IMR-90 (cell line): ENCODE measurements around the gene FRMD3. TPM values are rescaled to one million over a fixed set of nuclear protein-coding genes. Genes with fewer than 3 reads are reported as not detected.
A peak's percentile ranks its signal among the peaks of the same experiment; 100 is the strongest.

Source experiments
- ATAC-seq: fragments of 200-7000 bp; cut with Tn5 transposase; 2 replicates; pipeline ENCODE4 v1.9.1; 2020; ENCODE audit warnings: low read depth, mild to moderate bottlenecking, moderate library complexity
- BruUV-seq: library from RNA; stranded (reverse); fragments of 400-500 nt; replicated peaks from 2 replicates; lab custom pipeline; 2021; lab: Mats Ljungman, UMichigan
- CTCF ChIA-PET: fragments of 300-600 bp; formaldehyde crosslinking; extraction: SDS; loops from one replicate; lab custom pipeline; 2021; ENCODE audit warnings: antibody characterized with exemption; lab: Yijun Ruan, JAX
- POLR2A ChIA-PET: fragments of 300-600 bp; sonication (Branson Sonifier 250); formaldehyde crosslinking; loops from one replicate; lab custom pipeline; 2022; ENCODE audit warnings: antibody characterized with exemption; ENCODE audit not compliant: unreplicated experiment; lab: Charles Lee
- DNase-seq: peaks from one replicate; pipeline ENCODE4 v3.0.0; 2013
- H2AFZ ChIP-seq: replicated peaks from 2 replicates; pipeline ENCODE3; 2013; ENCODE audit warnings: low read length, mild to moderate bottlenecking; ENCODE audit not compliant: poor library complexity
- H2AK5ac ChIP-seq: 2 replicates; pipeline ENCODE4 v1.6.1; 2013; ENCODE audit warnings: low read depth, low read length, inconsistent platforms
- H2AK9ac ChIP-seq: replicated peaks from 2 replicates; pipeline ENCODE3; 2013; ENCODE audit warnings: mild to moderate bottlenecking, low read depth, low read length, moderate library complexity; ENCODE audit not compliant: poor library complexity
- H2BK120ac ChIP-seq: 2 replicates; pipeline ENCODE4 v1.6.1; 2013; ENCODE audit warnings: low read depth, low read length, inconsistent platforms
- H2BK15ac ChIP-seq: 3 replicates; pipeline ENCODE4 v1.6.1; 2013; ENCODE audit warnings: low read depth, low read length, inconsistent platforms
- H2BK20ac ChIP-seq: 2 replicates; pipeline ENCODE4 v1.6.1; 2013; ENCODE audit warnings: low read depth, mild to moderate bottlenecking, inconsistent platforms, low read length, moderate library complexity
- H2BK5ac ChIP-seq: 2 replicates; pipeline ENCODE4 v1.6.1; 2013; ENCODE audit warnings: mild to moderate bottlenecking, low read depth, low read length, inconsistent platforms; ENCODE audit not compliant: poor library complexity, severe bottlenecking
- H3K14ac ChIP-seq: replicated peaks from 2 replicates; pipeline ENCODE4 v1.6.1; 2013; ENCODE audit warnings: low read depth, low read length, inconsistent platforms
- H3K18ac ChIP-seq: 2 replicates; pipeline ENCODE4 v1.6.1; 2013; ENCODE audit warnings: low read depth, low read length, control low read depth
- H3K23ac ChIP-seq: 2 replicates; pipeline ENCODE4 v1.6.1; 2013; ENCODE audit warnings: low read depth, low read length, inconsistent platforms
- H3K27ac ChIP-seq: 2 replicates; pipeline ENCODE4 v1.5.1; 2013; ENCODE audit warnings: mild to moderate bottlenecking, control low read depth, low read length; ENCODE audit not compliant: insufficient read depth
- H3K27me3 ChIP-seq: 2 replicates; pipeline ENCODE4 v1.6.1; 2013; ENCODE audit warnings: low read length; ENCODE audit not compliant: control insufficient read depth, insufficient read depth
- H3K36me3 ChIP-seq: 2 replicates; pipeline ENCODE4 v1.6.1; 2013; ENCODE audit warnings: low read length, mixed read lengths; ENCODE audit not compliant: control insufficient read depth, insufficient read depth
- H3K4ac ChIP-seq: 2 replicates; pipeline ENCODE4 v1.6.1; 2013; ENCODE audit warnings: low read depth, low read length, inconsistent platforms
- H3K4me1 ChIP-seq: 2 replicates; pipeline ENCODE4 v1.6.1; 2013; ENCODE audit warnings: low read length, mixed read lengths; ENCODE audit not compliant: control insufficient read depth, insufficient read depth
- H3K4me2 ChIP-seq: 2 replicates; pipeline ENCODE4 v1.6.1; 2013; ENCODE audit warnings: low read depth, mild to moderate bottlenecking, control low read depth, low read length, moderate library complexity
- H3K4me3 ChIP-seq: 2 replicates; pipeline ENCODE4 v1.5.1; 2013; ENCODE audit warnings: low read depth, mild to moderate bottlenecking, control low read depth, low read length, moderate library complexity; ENCODE audit not compliant: insufficient read depth
- H3K56ac ChIP-seq: 2 replicates; pipeline ENCODE4 v1.6.1; 2013; ENCODE audit warnings: low read length, inconsistent platforms; ENCODE audit not compliant: insufficient read depth; ENCODE audit errors: extremely low read depth
- H3K79me1 ChIP-seq, 2 experiments: 2 replicates each; pipeline ENCODE4 v1.6.1; 2013; ENCODE audit warnings: low read length in 2 of 2, inconsistent platforms in 1 of 2, low read depth in 1 of 2
- H3K9ac ChIP-seq: 2 replicates; pipeline ENCODE4 v1.6.1; 2013; ENCODE audit warnings: low read depth, low read length, control low read depth
- H3K9me1 ChIP-seq: 2 replicates; pipeline ENCODE4 v1.6.1; 2013; ENCODE audit warnings: low read length, inconsistent platforms; ENCODE audit not compliant: insufficient read depth
- H3K9me3 ChIP-seq: 2 replicates; pipeline ENCODE4 v1.6.1; 2013; ENCODE audit warnings: low read length; ENCODE audit not compliant: control insufficient read depth, insufficient read depth
- H4K20me1 ChIP-seq: 2 replicates; pipeline ENCODE4 v1.6.1; 2013; ENCODE audit warnings: low read length, inconsistent platforms; ENCODE audit not compliant: insufficient read depth
- H4K5ac ChIP-seq: 2 replicates; pipeline ENCODE4 v1.6.1; 2013; ENCODE audit warnings: mild to moderate bottlenecking, low read depth, low read length, control low read depth
- H4K8ac ChIP-seq, 2 experiments: 2 replicates each; pipeline ENCODE4 v1.6.1; 2013; ENCODE audit warnings: low read depth in 2 of 2, low read length in 2 of 2, control low read depth in 1 of 2, inconsistent platforms in 1 of 2
- H4K91ac ChIP-seq: 2 replicates; pipeline ENCODE4 v1.6.1; 2013; ENCODE audit warnings: low read depth, low read length, inconsistent platforms; ENCODE audit not compliant: insufficient read depth
- BHLHE40 ChIP-seq: fragments of 150-350 bp; IDR thresholded peaks from 2 replicates; pipeline ENCODE4 v1.6.1; 2016; ENCODE audit warnings: mild to moderate bottlenecking, low read depth, low read length
- MXI1 ChIP-seq: IDR thresholded peaks from 2 replicates; pipeline ENCODE4 v1.6.1; 2012; ENCODE audit warnings: low read depth, mild to moderate bottlenecking, low read length, moderate library complexity, borderline replicate concordance
- NFE2L2 ChIP-seq: fragments of 150-350 bp; IDR thresholded peaks from 2 replicates; pipeline ENCODE4 v1.6.1; 2016; ENCODE audit warnings: low read depth, mild to moderate bottlenecking, low read length
- RCOR1 ChIP-seq: IDR thresholded peaks from 2 replicates; pipeline ENCODE4 v1.6.1; 2012; ENCODE audit warnings: mild to moderate bottlenecking, low read length, improper control_type of control experiment; ENCODE audit not compliant: insufficient replicate concordance
- RFX5 ChIP-seq: IDR thresholded peaks from 2 replicates; pipeline ENCODE4 v1.8.0; 2012; ENCODE audit warnings: low read depth, mild to moderate bottlenecking, low read length, moderate library complexity
- SMC3 ChIP-seq: fragments of 150-350 bp; IDR thresholded peaks from 2 replicates; pipeline ENCODE4 v1.6.1; 2016; ENCODE audit warnings: low read depth, mild to moderate bottlenecking, antibody characterized with exemption, low read length, moderate library complexity
- WGBS, 2 experiments: methylation state at CpG; one replicate each; pipeline versions ENCODE4 v1.1.5 to v1.1.7; 2013; ENCODE audit warnings: missing lambda C conversion rate in 2 of 2; ENCODE audit not compliant: insufficient read length in 1 of 2; ENCODE audit errors: extremely low coverage in 2 of 2; 5-methylcytosine and 5-hydroxymethylcytosine counted together
- dilution Hi-C: fragments of 300-500 bp; cut with HindIII; formaldehyde crosslinking; loops from one replicate; pipeline ENCODE4 v1.14.3; 2018; ENCODE audit warnings: low sequenced_read_pairs; ENCODE audit not compliant: unreplicated experiment
- in situ Hi-C: fragments of 300-500 bp; cut with MboI; formaldehyde crosslinking; loops from 3 replicates; pipeline ENCODE4 v1.14.3; 2019; ENCODE audit warnings: low sequenced_read_pairs, inconsistent platforms, mixed read lengths
- intact Hi-C: fragments of 100-400 bp; cut with micrococcal nuclease; formaldehyde crosslinking; loops from 2 replicates; pipeline ENCODE4 v1.10.0; 2022
- polyA plus RNA-seq, 3 experiments: library from polyadenylated mRNA; depleted of rRNA; stranded (reverse); fragments of >200 nt; gene quantifications; 2 replicates each; pipeline ENCODE4 v1.2.3, GENCODE V29; 2012; ENCODE audit warnings: low replicate concordance in 1 of 3
- total RNA-seq: library from RNA; depleted of rRNA; stranded (reverse); fragments of >200 nt; gene quantifications from 2 replicates; pipeline ENCODE4 v1.2.3, GENCODE V29; 2012
- TF ChIP-seq, protein P1 (sequence below): conservative IDR thresholded peaks from 2 replicates; pipeline ENCODE4 v1.5.1; 2012; ENCODE audit warnings: mild to moderate bottlenecking, low read depth, low read length, improper control_type of control experiment

FRMD3 gene
- total and polyA plus RNA-seq, 2 of the 4 experiments (the other 2 are of a cell fraction) = 0.02 to 0.18 TPM

DNA sequence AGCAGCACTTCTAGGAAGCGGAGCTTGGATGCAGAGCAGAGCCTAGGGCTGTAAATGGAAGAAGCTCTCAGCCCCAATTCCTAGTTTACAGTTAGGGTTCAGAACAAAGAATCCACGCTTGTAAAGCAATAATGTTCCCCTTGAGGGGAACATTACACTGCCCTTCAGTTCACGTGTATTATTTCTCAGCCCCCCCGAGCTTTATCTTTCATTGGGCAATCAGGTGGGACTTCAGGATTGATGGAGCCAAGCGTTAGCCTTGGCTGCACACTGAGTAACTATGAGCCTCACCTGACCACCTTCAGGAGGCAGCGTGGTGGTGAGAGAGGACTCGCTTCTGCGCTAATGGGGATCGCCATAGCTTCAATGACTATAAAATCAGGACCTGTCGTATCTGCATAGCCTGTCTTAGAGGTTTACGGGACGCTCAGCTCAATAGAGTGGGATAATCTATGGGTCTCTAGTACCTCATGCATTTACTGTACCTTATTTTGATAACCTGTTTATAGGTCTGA is 318.2 kb downstream of the FRMD3 start:
- H4K5ac ChIP-seq = no peak overlapping the region
- no peak for TF ChIP-seq SMC3
- no peak for TF ChIP-seq RFX5
- no peak for TF ChIP-seq RCOR1
- no peak for TF ChIP-seq NFE2L2
- no peak for TF ChIP-seq BHLHE40
- no peak for TF ChIP-seq MXI1
- TF ChIP-seq, protein P1, sequence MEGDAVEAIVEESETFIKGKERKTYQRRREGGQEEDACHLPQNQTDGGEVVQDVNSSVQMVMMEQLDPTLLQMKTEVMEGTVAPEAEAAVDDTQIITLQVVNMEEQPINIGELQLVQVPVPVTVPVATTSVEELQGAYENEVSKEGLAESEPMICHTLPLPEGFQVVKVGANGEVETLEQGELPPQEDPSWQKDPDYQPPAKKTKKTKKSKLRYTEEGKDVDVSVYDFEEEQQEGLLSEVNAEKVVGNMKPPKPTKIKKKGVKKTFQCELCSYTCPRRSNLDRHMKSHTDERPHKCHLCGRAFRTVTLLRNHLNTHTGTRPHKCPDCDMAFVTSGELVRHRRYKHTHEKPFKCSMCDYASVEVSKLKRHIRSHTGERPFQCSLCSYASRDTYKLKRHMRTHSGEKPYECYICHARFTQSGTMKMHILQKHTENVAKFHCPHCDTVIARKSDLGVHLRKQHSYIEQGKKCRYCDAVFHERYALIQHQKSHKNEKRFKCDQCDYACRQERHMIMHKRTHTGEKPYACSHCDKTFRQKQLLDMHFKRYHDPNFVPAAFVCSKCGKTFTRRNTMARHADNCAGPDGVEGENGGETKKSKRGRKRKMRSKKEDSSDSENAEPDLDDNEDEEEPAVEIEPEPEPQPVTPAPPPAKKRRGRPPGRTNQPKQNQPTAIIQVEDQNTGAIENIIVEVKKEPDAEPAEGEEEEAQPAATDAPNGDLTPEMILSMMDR = no peak
- no peak overlapping the region for H3K4ac ChIP-seq
- H3K14ac ChIP-seq = no peak overlapping the region
- WGBS, 2 experiments = 33% methylated on average over 1 of the region's 12 CpGs; no CpG with 5 or more reads in 1 of the 2 experiments
- H2AK9ac ChIP-seq = no peak overlapping the region
- intact Hi-C loops (loop anchor here (2.0 to 5.0 kb wide), 4 partner anchors 325 to 692 kb away; no protein-coding TSS in a partner anchor), in situ Hi-C loops (no loop called here), dilution Hi-C loops (no loop called here)
- DNase-seq (no peak), ATAC-seq (no peak)
- H3K23ac ChIP-seq = no peak overlapping the region
- H3K36me3 ChIP-seq = no peaks in the 10 kb centered on the region
- no peaks in the 10 kb centered on the region for H3K27me3 ChIP-seq
- H2BK5ac ChIP-seq = no peak overlapping the region
- no peak overlapping the region for H2AK5ac ChIP-seq
- POLR2A ChIA-PET = no interaction called here
- no peak overlapping the region for H4K8ac ChIP-seq
- no peaks in the 10 kb centered on the region for H3K79me1 ChIP-seq
- H3K4me1 ChIP-seq = no peaks in the 10 kb centered on the region
- H3K4me2 ChIP-seq = peak overlapping the region; percentile 67
- H2BK15ac ChIP-seq = no peak overlapping the region
- H4K91ac ChIP-seq = no peak overlapping the region
- H3K18ac ChIP-seq = no peak overlapping the region
- H3K9me1 ChIP-seq = no peaks in the 10 kb centered on the region
- no peak overlapping the region for H2BK120ac ChIP-seq
- H3K9ac ChIP-seq = no peak overlapping the region
- no peaks in the 10 kb centered on the region; the same call in 1 of the 2 replicates for H3K9me3 ChIP-seq
- no peak overlapping the region for H3K56ac ChIP-seq
- no peak overlapping the region for H3K27ac ChIP-seq
- H2AFZ ChIP-seq = peak overlapping the region; percentile 7
- H2BK20ac ChIP-seq = no peak overlapping the region
- CTCF ChIA-PET = interaction anchor here (1.0 to 1.2 kb wide), 5 partner anchors 11 to 673 kb away, joined by 3 to 5 read pairs (median 4); no protein-coding TSS in a partner anchor
- H3K4me3 ChIP-seq = peak overlapping the region; percentile 54; the same call in 1 of the 2 replicates
- H4K20me1 ChIP-seq = no peaks in the 10 kb centered on the region
- no TSS peak for BruUV-seq
